Natural killer cell (primary cell): Measurements from ENCODE around the gene PPP1R12C. TPM values are rescaled to one million over a fixed set of nuclear protein-coding genes. Genes with fewer than 3 reads are reported as not detected.
A peak's percentile ranks its signal among the peaks of the same experiment; 100 is the strongest.

Experiments
- ATAC-seq, 3 donors: fragments of 150-1000 bp in 2 of 3; fragments of 200-7000 bp in 1 of 3; cut with Tn5 transposase; 1 replicate in 1 of 3; 2 replicates in 2 of 3; pipeline ENCODE4 v1.10.0; 2021; ENCODE audit warnings: mild to moderate bottlenecking in 2 of 3, moderate library complexity in 2 of 3
- DNase-seq, 2 donors: peaks; one replicate each; pipeline versions ENCODE4 v3.0.0 to v3.0.0-alpha.2; 2013 to 2021; ENCODE audit warnings: mixed read lengths in 1 of 2
- H3K27ac ChIP-seq: one replicate; pipeline ENCODE4 v1.5.1; 2013; ENCODE audit warnings: mild to moderate bottlenecking, low read length
- H3K27me3 ChIP-seq: one replicate; pipeline ENCODE4 v1.6.1; 2013; ENCODE audit warnings: low read length; ENCODE audit not compliant: control insufficient read depth, insufficient read depth
- H3K36me3 ChIP-seq: one replicate; pipeline ENCODE4 v1.6.1; 2013; ENCODE audit warnings: low read length; ENCODE audit not compliant: control insufficient read depth, insufficient read depth
- H3K4me1 ChIP-seq: one replicate; pipeline ENCODE4 v1.6.1; 2013; ENCODE audit warnings: low read length; ENCODE audit not compliant: control insufficient read depth, insufficient read depth
- H3K4me3 ChIP-seq: one replicate; pipeline ENCODE4 v1.5.1; 2013; ENCODE audit warnings: low read length
- H3K9me3 ChIP-seq: one replicate; pipeline ENCODE4 v1.6.1; 2013; ENCODE audit warnings: low read length; ENCODE audit not compliant: control insufficient read depth, insufficient read depth
- H3K27ac Mint-ChIP-seq, 2 donors: one replicate each; pipeline ENCODE4 v1.8.0; 2022; ENCODE audit warnings: mild to moderate bottlenecking in 2 of 2, mixed read lengths in 2 of 2, moderate library complexity in 1 of 2
- H3K27me3 Mint-ChIP-seq, 2 donors: one replicate each; pipeline ENCODE4 v1.8.0; 2022; ENCODE audit warnings: low read depth in 2 of 2, mixed read lengths in 2 of 2
- H3K36me3 Mint-ChIP-seq: one replicate; pipeline ENCODE4 v1.8.0; 2022; ENCODE audit warnings: mixed read lengths
- H3K4me1 Mint-ChIP-seq, 2 donors: one replicate each; pipeline ENCODE4 v1.8.0; 2022; ENCODE audit warnings: mixed read lengths in 2 of 2
- H3K4me3 Mint-ChIP-seq: one replicate; pipeline ENCODE4 v1.8.0; 2022; ENCODE audit warnings: mild to moderate bottlenecking, moderate library complexity, mixed read lengths
- H3K9me3 Mint-ChIP-seq, 2 donors: one replicate each; pipeline ENCODE4 v1.8.0; 2022; ENCODE audit warnings: mixed read lengths in 2 of 2
- CTCF ChIP-seq: fragments of 200-600 bp; IDR thresholded peaks from one replicate; pipeline ENCODE4 v1.8.0; 2022; ENCODE audit warnings: antibody characterized with exemption
- WGBS: methylation state at CpG from one replicate; pipeline ENCODE4 v1.1.7; 2013; ENCODE audit warnings: missing lambda C conversion rate; ENCODE audit not compliant: insufficient coverage; 5-methylcytosine and 5-hydroxymethylcytosine counted together
- intact Hi-C: fragments of 100-400 bp; cut with micrococcal nuclease; formaldehyde crosslinking; loops from one replicate; pipeline ENCODE4 v1.14.2; 2022
- total RNA-seq, 4 donors: library from RNA; stranded (reverse); fragments of 120-200 nt in 1 of 4; gene quantifications; one replicate each; pipeline versions ENCODE4 v1.2.3 to v1.2.4, GENCODE V29; 2013 to 2022

Gene PPP1R12C
- total RNA-seq, 3 donors from 2014 or later (not counting 1 experiment from before 2014, with no cell fraction given), result 162 to 178 (median 174) TPM

DNA sequence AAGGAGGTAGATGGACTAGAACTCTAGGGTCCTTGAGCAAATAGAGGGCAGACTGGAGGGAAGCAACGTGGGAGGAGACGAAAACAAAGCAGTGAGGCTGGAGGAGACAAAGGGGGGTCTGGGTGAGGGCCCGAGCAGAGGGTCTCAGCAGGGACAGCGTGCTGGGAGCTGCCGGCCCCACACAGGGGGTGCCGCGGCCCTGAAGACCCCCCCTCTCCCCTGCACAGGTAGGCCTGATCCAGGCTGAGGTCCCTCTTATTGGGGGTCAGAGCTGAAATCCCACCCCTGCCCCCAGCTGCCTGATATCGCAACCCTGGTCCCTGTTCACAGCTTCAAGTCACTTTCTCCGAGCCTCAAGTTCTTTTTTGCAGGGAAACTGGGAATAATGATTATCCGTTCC is 33.0 kb downstream of the PPP1R12C start:
- no peak for DNase-seq
- H3K27ac Mint-ChIP-seq, result no peak overlapping the region
- peaks cover 38 to 57% of the 10 kb centered on the region in 2 donors for H3K4me1 Mint-ChIP-seq
- H3K27me3 Mint-ChIP-seq, result peaks cover 17 to 39% of the 10 kb centered on the region in 2 donors
- Histone ChIP-seq H3K36me3 (no peaks in the 10 kb centered on the region), H3K27me3 (peaks cover 38% of the 10 kb centered on the region), H3K4me3 (no peak overlapping the region), H3K9me3 (no peaks in the 10 kb centered on the region), H3K27ac (no peak overlapping the region), H3K4me1 (peaks cover 60% of the 10 kb centered on the region)
- peak overlapping the region; percentile 40 for H3K4me3 Mint-ChIP-seq
- no peak for TF ChIP-seq CTCF
- ATAC-seq, result no peak
- H3K36me3 Mint-ChIP-seq, result no peaks in the 10 kb centered on the region
- WGBS, result 84% methylated on average over 10 of the region's 10 CpGs
- intact Hi-C loops, result loop anchor here (5.0 to 10.0 kb wide), 2 partner anchors 33 to 80 kb away; partner anchors contain the start of genes DNAAF3 and PPP1R12C
- H3K9me3 Mint-ChIP-seq, result no peaks in the 10 kb centered on the region

- Histone ChIP-seq H3K4me1 (peaks cover 54% of the 10 kb centered on the region), H3K36me3 (no peaks in the 10 kb centered on the region), H3K27me3 (peaks cover 36% of the 10 kb centered on the region), H3K27ac (no peak overlapping the region), H3K9me3 (no peaks in the 10 kb centered on the region), H3K4me3 (no peak overlapping the region)
- H3K27ac Mint-ChIP-seq, result no peak overlapping the region
- H3K27me3 Mint-ChIP-seq, result peaks cover 5 to 28% of the 10 kb centered on the region in 2 donors
- 41% methylated on average over 42 of the region's 42 CpGs for WGBS
- DNase-seq (no peak), ATAC-seq (no peak)
- no peaks in the 10 kb centered on the region for H3K9me3 Mint-ChIP-seq
- H3K36me3 Mint-ChIP-seq, result no peaks in the 10 kb centered on the region
- H3K4me3 Mint-ChIP-seq, result peak overlapping the region; percentile 75
- H3K4me1 Mint-ChIP-seq, result peaks cover 34 to 50% of the 10 kb centered on the region in 2 donors
- no peak for TF ChIP-seq CTCF
- intact Hi-C loops, result loop anchor here (5.0 to 10.0 kb wide), 2 partner anchors 34 to 82 kb away; partner anchors contain the start of genes DNAAF3 and PPP1R12C
Measured at GRCh38 chr19:55083004-55083850, 34.2 kb downstream of the PPP1R12C start.

GRCh38 chr19:55082020-55082851 is 35.2 kb downstream of the PPP1R12C start:
- Mint-ChIP-seq H3K9me3 (no peaks in the 10 kb centered on the region), H3K27me3 (peaks cover 0 to 20% of the 10 kb centered on the region in 2 donors), H3K4me3 (peak overlapping the region; percentile 75), H3K4me1 (peaks cover 26 to 40% of the 10 kb centered on the region in 2 donors), H3K36me3 (no peaks in the 10 kb centered on the region), H3K27ac (peak overlapping the region in 1 of 2 donors; percentile 91)
- intact Hi-C loops, result loop anchor here (5.0 to 10.0 kb wide), 2 partner anchors 35 to 83 kb away; partner anchors contain the start of genes DNAAF3 and PPP1R12C
- peak; percentile 6 to 28 (median 8) for ATAC-seq
- H3K4me3 ChIP-seq, result peak overlapping the region; percentile 57
- 8% methylated on average over 64 of the region's 64 CpGs for WGBS
- H3K4me1 ChIP-seq, result peaks cover 44% of the 10 kb centered on the region
- H3K27me3 ChIP-seq, result peaks cover 26% of the 10 kb centered on the region
- TF ChIP-seq CTCF, result no peak
- DNase-seq, result peak; percentile 42 to 66
- no peaks in the 10 kb centered on the region for H3K36me3 ChIP-seq
- no peak overlapping the region for H3K27ac ChIP-seq
- no peaks in the 10 kb centered on the region for H3K9me3 ChIP-seq
